HEK293 (cell line): ENCODE data around the gene MBD4.

Experiments
- CTCF ChIA-PET: fragments of 350-600 bp; formaldehyde crosslinking; extraction: SDS; loops from one replicate; lab custom pipeline; 2021; ENCODE audit warnings: antibody characterized with exemption; lab: Yijun Ruan, JAX
- POLR2A ChIA-PET: fragments of 300-600 bp; formaldehyde crosslinking; extraction: SDS; loops from one replicate; lab custom pipeline; 2020; ENCODE audit warnings: antibody characterized with exemption, inconsistent platforms; lab: Yijun Ruan, JAX
- H3K27ac ChIP-seq: fragments of 200-500 bp; sonication (Bioruptor generic); 2 replicates; pipeline ENCODE4 v1.5.1; 2014; ENCODE audit warnings: low read depth, low read length, control low read depth, inconsistent platforms; ENCODE audit errors: extremely low read depth
- H3K36me3 ChIP-seq, 2 experiments: fragments of 200-500 bp in 1 of 2; sonication (Bioruptor generic) in 1 of 2; 1 replicate in 1 of 2; 2 replicates in 1 of 2; pipeline ENCODE4 v1.5.1; 2014 to 2017; ENCODE audit warnings: inconsistent platforms in 2 of 2, low read length in 2 of 2; ENCODE audit not compliant: control insufficient read depth in 2 of 2, insufficient read depth in 1 of 2
- H3K4me1 ChIP-seq: fragments of 200-500 bp; sonication (Bioruptor generic); 2 replicates; pipeline ENCODE4 v1.5.1; 2014; ENCODE audit warnings: mild to moderate bottlenecking, low read length, inconsistent platforms; ENCODE audit not compliant: control insufficient read depth, insufficient read depth
- H3K4me3 ChIP-seq: 2 replicates; pipeline ENCODE4 v1.5.1; 2011; ENCODE audit warnings: low read depth, mild to moderate bottlenecking, control low read depth, low read length, moderate library complexity
- H3K9me3 ChIP-seq: fragments of 200-500 bp; sonication (Bioruptor generic); 2 replicates; pipeline ENCODE4 v1.5.1; 2014; ENCODE audit warnings: low read depth, low read length, inconsistent platforms; ENCODE audit not compliant: control insufficient read depth, insufficient read depth
- GLI4 ChIP-seq: fragments of 450-650 bp; formaldehyde crosslinking; IDR thresholded peaks from 2 replicates; pipeline ENCODE4 v1.5.1; 2016; ENCODE audit warnings: missing biosample characterization, missing genetic modification characterization
- HIC1 ChIP-seq: fragments of 450-650 bp; formaldehyde crosslinking; IDR thresholded peaks from 2 replicates; pipeline ENCODE4 v1.5.1; 2016; ENCODE audit warnings: missing biosample characterization, missing genetic modification characterization
- HOXC10 ChIP-seq: sonication (generic); formaldehyde crosslinking; IDR thresholded peaks from 2 replicates; pipeline ENCODE4 v1.8.1; 2023; ENCODE audit warnings: mild to moderate bottlenecking, missing genetic modification reagents
- IKZF3 ChIP-seq: fragments of 450-650 bp; IDR thresholded peaks from 2 replicates; pipeline ENCODE4 v1.5.0; 2018; ENCODE audit warnings: missing biosample characterization, mild to moderate bottlenecking, missing genetic modification characterization, moderate library complexity
- SALL2 ChIP-seq: fragments of 450-650 bp; formaldehyde crosslinking; IDR thresholded peaks from 2 replicates; pipeline ENCODE4 v1.5.0; 2017; ENCODE audit warnings: missing biosample characterization, mild to moderate bottlenecking, missing genetic modification characterization, borderline replicate concordance
- WT1 ChIP-seq: fragments of 450-650 bp; formaldehyde crosslinking; IDR thresholded peaks from 2 replicates; pipeline ENCODE4 v1.5.1; 2016; ENCODE audit warnings: missing biosample characterization, missing genetic modification characterization
- YY1 ChIP-seq: fragments of 450-650 bp; formaldehyde crosslinking; IDR thresholded peaks from 2 replicates; pipeline ENCODE4 v1.5.1; 2018; ENCODE audit warnings: missing biosample characterization, missing genetic modification characterization
- ZBTB26 ChIP-seq: fragments of 450-650 bp; formaldehyde crosslinking; optimal IDR thresholded peaks from 2 replicates; pipeline ENCODE3; 2016; ENCODE audit warnings: missing biosample characterization, mild to moderate bottlenecking, missing genetic modification characterization
- ZBTB8A ChIP-seq: fragments of 450-650 bp; formaldehyde crosslinking; IDR thresholded peaks from 2 replicates; pipeline ENCODE4 v1.5.1; 2016; ENCODE audit warnings: missing biosample characterization, missing genetic modification characterization
- ZFHX2 ChIP-seq: fragments of 450-650 bp; formaldehyde crosslinking; conservative IDR thresholded peaks from 2 replicates; pipeline ENCODE4 v1.5.1; 2016; ENCODE audit warnings: missing biosample characterization, missing genetic modification characterization
- ZFP41 ChIP-seq: fragments of 450-650 bp; formaldehyde crosslinking; IDR thresholded peaks from 2 replicates; pipeline ENCODE4 v1.5.1; 2016; ENCODE audit warnings: missing biosample characterization, missing genetic modification characterization, borderline replicate concordance
- ZFP69B ChIP-seq: fragments of 450-650 bp; formaldehyde crosslinking; IDR thresholded peaks from 2 replicates; pipeline ENCODE4 v1.5.1; 2016; ENCODE audit warnings: missing biosample characterization, missing genetic modification characterization
- ZNF121 ChIP-seq: fragments of 450-650 bp; formaldehyde crosslinking; IDR thresholded peaks from 2 replicates; pipeline ENCODE4 v1.5.1; 2016; ENCODE audit warnings: missing biosample characterization, missing genetic modification characterization
- ZNF132 ChIP-seq: fragments of 450-650 bp; formaldehyde crosslinking; IDR thresholded peaks from 2 replicates; pipeline ENCODE4 v1.5.1; 2017; ENCODE audit warnings: missing biosample characterization, missing genetic modification characterization, borderline replicate concordance
- ZNF140 ChIP-seq: fragments of 450-650 bp; formaldehyde crosslinking; IDR thresholded peaks from 2 replicates; pipeline ENCODE4 v1.5.1; 2016; ENCODE audit warnings: missing biosample characterization, missing genetic modification characterization
- ZNF157 ChIP-seq: fragments of 450-650 bp; formaldehyde crosslinking; IDR thresholded peaks from 2 replicates; pipeline ENCODE4 v1.5.1; 2016; ENCODE audit warnings: missing biosample characterization, missing genetic modification characterization
- ZNF24 ChIP-seq: fragments of 450-650 bp; formaldehyde crosslinking; IDR thresholded peaks from 2 replicates; pipeline ENCODE4 v1.5.1; 2016; ENCODE audit warnings: missing biosample characterization, missing genetic modification characterization
- ZNF280C ChIP-seq: fragments of 450-650 bp; formaldehyde crosslinking; IDR thresholded peaks from 2 replicates; pipeline ENCODE4 v1.5.1; 2016; ENCODE audit warnings: missing biosample characterization, missing genetic modification characterization
- ZNF311 ChIP-seq: fragments of 450-650 bp; formaldehyde crosslinking; IDR thresholded peaks from 2 replicates; pipeline ENCODE4 v1.5.1; 2017; ENCODE audit warnings: missing biosample characterization, missing genetic modification characterization, borderline replicate concordance
- ZNF514 ChIP-seq: fragments of 450-650 bp; formaldehyde crosslinking; IDR thresholded peaks from 2 replicates; pipeline ENCODE4 v1.5.1; 2016; ENCODE audit warnings: missing biosample characterization, missing genetic modification characterization
- ZNF549 ChIP-seq: fragments of 450-650 bp; IDR thresholded peaks from 2 replicates; pipeline ENCODE4 v1.5.1; 2018; ENCODE audit warnings: missing biosample characterization, missing genetic modification characterization, mild to moderate bottlenecking, inconsistent platforms, moderate library complexity
- ZNF596 ChIP-seq: fragments of 450-650 bp; IDR thresholded peaks from 2 replicates; pipeline ENCODE4 v1.5.0; 2018; ENCODE audit warnings: missing biosample characterization, mild to moderate bottlenecking, missing genetic modification characterization, moderate library complexity
- ZNF654 ChIP-seq: fragments of 450-650 bp; formaldehyde crosslinking; IDR thresholded peaks from 2 replicates; pipeline ENCODE4 v1.5.1; 2016; ENCODE audit warnings: low read depth, missing biosample characterization, missing genetic modification characterization
- ZNF658 ChIP-seq: fragments of 450-650 bp; formaldehyde crosslinking; IDR thresholded peaks from 2 replicates; pipeline ENCODE4; 2016; ENCODE audit warnings: missing biosample characterization, missing genetic modification characterization
- ZNF701 ChIP-seq: fragments of 450-650 bp; formaldehyde crosslinking; IDR thresholded peaks from 2 replicates; pipeline ENCODE4 v1.5.1; 2016; ENCODE audit warnings: missing biosample characterization, missing genetic modification characterization

Gene MBD4

GRCh38 chr3:129432671-129433070 lies 7.1 kb downstream of the MBD4 start:
- Histone ChIP-seq H3K4me3 (no peak overlapping the region), H3K4me1 (no peaks in the 10 kb centered on the region), H3K9me3 (no peaks in the 10 kb centered on the region), H3K36me3 (peaks cover 6 to 82% of the 10 kb centered on the region in 2 experiments), H3K27ac (no peak overlapping the region)
- POLR2A ChIA-PET = no interaction called here
- TF ChIP-seq ZNF132 (tag by site-specific recombination) = no peak
- TF ChIP-seq HOXC10 (CRISPR knock-in tag) = no peak
- no peak for TF ChIP-seq ZNF157 (tag by site-specific recombination)
- TF ChIP-seq ZFHX2 (tag by site-specific recombination) = no peak
- no peak for TF ChIP-seq IKZF3 (tag by site-specific recombination)
- no peak for TF ChIP-seq YY1 (tag by site-specific recombination)
- TF ChIP-seq ZNF121 = no peak
- CTCF ChIA-PET = interaction anchor here (1.1 kb wide), 1 partner anchor 33 kb away, joined by 3 read pairs; no protein-coding TSS in a partner anchor

- CTCF ChIA-PET = no interaction called here
- POLR2A ChIA-PET = no interaction called here
Measured at GRCh38 chr3:129432036-129432435, 7.7 kb downstream of the MBD4 start.

More at GRCh38 chr3:129432036-129432435, 7.7 kb downstream of the MBD4 start:
- TF ChIP-seq HIC1 (no peak), ZNF701 (no peak), ZNF658 (tag by site-specific recombination) (no peak), ZNF311 (tag by site-specific recombination) (no peak), WT1 (tag by site-specific recombination) (no peak), ZNF549 (no peak), ZNF654 (tag by site-specific recombination) (no peak), ZNF596 (tag by site-specific recombination) (no peak), SALL2 (tag by site-specific recombination) (no peak), ZNF24 (tag by site-specific recombination) (no peak), ZBTB8A (tag by site-specific recombination) (no peak), ZFP69B (tag by site-specific recombination) (no peak), ZNF140 (tag by site-specific recombination) (no peak), ZFP41 (tag by site-specific recombination) (no peak), ZNF514 (tag by site-specific recombination) (no peak), GLI4 (no peak), ZNF280C (tag by site-specific recombination) (no peak), ZBTB26 (tag by site-specific recombination) (no peak)
- Histone ChIP-seq H3K9me3 (no peaks in the 10 kb centered on the region), H3K27ac (no peak overlapping the region), H3K4me3 (no peak overlapping the region), H3K36me3 (peaks cover 3 to 77% of the 10 kb centered on the region in 2 experiments), H3K4me1 (no peaks in the 10 kb centered on the region)
